ENCODE results near the gene RIPOR3. TPM values are rescaled to one million over a fixed set of nuclear protein-coding genes. Genes with fewer than 3 reads are reported as not detected.
"Not testable (repeated sequence)": the region's sequence is repeated elsewhere in the genome, so short reads cannot be mapped to it uniquely, and the experiment has no call there.

RIPOR3 gene
- total RNA-seq, 2 donors from 2014 or later = 0.46 to 1.4 TPM

DNA sequence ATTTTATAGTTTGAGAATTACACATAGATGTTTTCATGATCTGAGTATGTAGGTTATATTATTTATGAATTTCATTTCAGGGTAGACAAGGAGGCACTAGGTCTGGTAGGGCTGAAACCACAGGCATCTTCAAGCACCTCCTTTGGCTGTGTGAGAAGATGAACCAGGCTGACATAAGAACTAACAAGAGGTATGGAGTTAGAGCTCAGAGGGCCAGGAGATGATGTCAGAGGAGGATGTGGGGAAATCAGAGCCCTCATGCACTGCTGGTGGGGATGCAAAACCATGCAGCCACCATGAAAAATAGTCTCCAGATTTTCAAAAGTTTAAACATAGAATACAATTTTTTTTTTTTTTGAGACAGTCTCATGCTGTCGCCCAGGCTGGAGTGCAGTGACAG is 13.6 kb upstream of the RIPOR3 start:
- H3K9me3 ChIP-seq (ENCODE audit: control insufficient read depth, low read length) = no peaks in the 10 kb centered on the region
- TF ChIP-seq, protein P1, sequence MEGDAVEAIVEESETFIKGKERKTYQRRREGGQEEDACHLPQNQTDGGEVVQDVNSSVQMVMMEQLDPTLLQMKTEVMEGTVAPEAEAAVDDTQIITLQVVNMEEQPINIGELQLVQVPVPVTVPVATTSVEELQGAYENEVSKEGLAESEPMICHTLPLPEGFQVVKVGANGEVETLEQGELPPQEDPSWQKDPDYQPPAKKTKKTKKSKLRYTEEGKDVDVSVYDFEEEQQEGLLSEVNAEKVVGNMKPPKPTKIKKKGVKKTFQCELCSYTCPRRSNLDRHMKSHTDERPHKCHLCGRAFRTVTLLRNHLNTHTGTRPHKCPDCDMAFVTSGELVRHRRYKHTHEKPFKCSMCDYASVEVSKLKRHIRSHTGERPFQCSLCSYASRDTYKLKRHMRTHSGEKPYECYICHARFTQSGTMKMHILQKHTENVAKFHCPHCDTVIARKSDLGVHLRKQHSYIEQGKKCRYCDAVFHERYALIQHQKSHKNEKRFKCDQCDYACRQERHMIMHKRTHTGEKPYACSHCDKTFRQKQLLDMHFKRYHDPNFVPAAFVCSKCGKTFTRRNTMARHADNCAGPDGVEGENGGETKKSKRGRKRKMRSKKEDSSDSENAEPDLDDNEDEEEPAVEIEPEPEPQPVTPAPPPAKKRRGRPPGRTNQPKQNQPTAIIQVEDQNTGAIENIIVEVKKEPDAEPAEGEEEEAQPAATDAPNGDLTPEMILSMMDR (conservative IDR thresholded peaks at IDR 0.05) = no peak
- Mint-ChIP-seq H3K27ac (no peak overlapping the region), H3K36me3 (ENCODE audit: low read depth) (no peaks in the 10 kb centered on the region), H3K27me3 (ENCODE audit: insufficient read depth) (no peaks in the 10 kb centered on the region), H3K4me3 (no peak overlapping the region), H3K4me1 (peaks cover 21% of the 10 kb centered on the region), H3K9me3 (no peaks in the 10 kb centered on the region)
- no peak overlapping the region for H3K27ac ChIP-seq (ENCODE audit: low read depth, low read length)
- no peak overlapping the region for H3K4me3 ChIP-seq (ENCODE audit: low read length)
- peaks cover 7% of the 10 kb centered on the region for H3K4me1 ChIP-seq (ENCODE audit: control insufficient read depth, insufficient read depth, low read length)
- H3K9ac ChIP-seq (ENCODE audit: extremely low read depth, low read length, poor library complexity, severe bottlenecking) = no peak overlapping the region
- 81 to 100% methylated on average over 1 of the region's 1 CpG for WGBS, 2 experiments (ENCODE audit: insufficient coverage in 1 of 2, insufficient read length in 1 of 2)
- no peaks in the 10 kb centered on the region for H3K27me3 ChIP-seq (ENCODE audit: control insufficient read depth, insufficient read depth, low read length, poor library complexity, severe bottlenecking)
- H3K36me3 ChIP-seq (ENCODE audit: control insufficient read depth, insufficient read depth, low read length) = no peaks in the 10 kb centered on the region
- no peak for DNase-seq

DNA sequence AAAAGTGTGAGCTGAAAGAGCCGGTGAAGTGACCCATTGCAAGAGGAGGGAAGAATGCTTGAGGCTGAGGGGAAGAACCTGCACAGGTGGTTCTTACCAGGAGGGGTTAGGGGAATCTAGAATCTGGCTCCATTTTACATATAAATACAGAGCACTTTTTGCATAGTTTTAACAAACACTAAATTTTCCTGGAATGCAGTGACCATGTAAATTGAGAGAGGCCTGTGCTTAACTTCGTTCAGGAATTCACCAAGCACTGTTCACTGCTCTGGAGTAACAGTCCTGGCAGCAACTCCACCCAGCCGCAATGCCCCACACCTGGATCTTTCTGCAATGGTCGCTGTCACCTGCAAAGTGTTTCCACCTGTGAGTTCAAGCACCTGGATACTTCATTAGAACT is 13.2 kb upstream of the RIPOR3 start:
- no peak for DNase-seq
- H3K4me1 Mint-ChIP-seq = peaks cover 25% of the 10 kb centered on the region
- no peaks in the 10 kb centered on the region for H3K36me3 Mint-ChIP-seq (ENCODE audit: low read depth)

DNA sequence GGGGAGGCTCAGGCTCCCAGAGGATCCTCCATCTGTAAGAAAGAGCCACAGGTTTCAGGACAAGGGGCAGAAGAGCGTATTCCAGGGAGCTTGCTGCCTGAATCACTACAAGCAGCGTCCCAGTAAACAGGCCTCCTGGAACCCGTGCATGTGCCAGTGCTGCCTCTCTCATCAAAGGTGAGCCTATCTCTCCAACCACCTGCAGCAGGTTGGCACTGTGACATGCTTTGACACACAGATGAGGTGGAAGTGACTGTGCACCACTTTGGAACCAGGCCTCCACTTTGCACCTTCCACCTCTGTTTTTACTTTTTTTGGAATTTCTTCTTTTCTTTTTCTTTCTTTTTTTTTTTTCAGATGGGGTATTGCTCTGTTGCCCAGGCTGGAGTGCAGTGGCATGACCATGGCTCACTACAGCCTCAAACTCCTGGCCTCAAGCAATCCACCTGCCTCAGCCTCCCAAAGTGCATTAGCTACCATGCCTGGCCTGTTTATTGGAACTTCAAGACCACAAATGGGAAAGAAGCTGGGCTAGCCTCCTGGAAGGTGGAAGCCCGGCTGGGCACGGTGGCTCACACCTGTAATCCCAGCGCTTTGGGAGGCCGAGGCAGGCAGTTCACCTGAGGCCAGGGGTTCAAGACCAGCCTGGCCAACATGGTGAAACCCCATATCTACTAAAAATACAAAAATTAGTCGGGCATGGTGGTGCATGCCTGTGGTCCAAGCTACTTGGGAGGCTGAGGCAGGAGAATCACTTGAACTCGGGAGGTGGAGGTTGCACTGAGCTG is 12.5 kb upstream of the RIPOR3 start:
- H3K27me3 Mint-ChIP-seq (ENCODE audit: insufficient read depth); H3K4me3 Mint-ChIP-seq; H3K36me3 Mint-ChIP-seq (ENCODE audit: low read depth); H3K9me3 Mint-ChIP-seq; DNase-seq; H3K9me3 ChIP-seq (ENCODE audit: control insufficient read depth, low read length); H3K27ac ChIP-seq (ENCODE audit: low read depth, low read length); H3K27ac Mint-ChIP-seq; H3K4me3 ChIP-seq (ENCODE audit: low read length); H3K4me1 ChIP-seq (ENCODE audit: control insufficient read depth, insufficient read depth, low read length); H3K27me3 ChIP-seq (ENCODE audit: control insufficient read depth, insufficient read depth, low read length, poor library complexity, severe bottlenecking); H3K9ac ChIP-seq (ENCODE audit: extremely low read depth, low read length, poor library complexity, severe bottlenecking); H3K36me3 ChIP-seq (ENCODE audit: control insufficient read depth, insufficient read depth, low read length): not testable (repeated sequence)
- peaks cover 27% of the 10 kb centered on the region for H3K4me1 Mint-ChIP-seq
- WGBS, 2 experiments (ENCODE audit: insufficient coverage in 1 of 2, insufficient read length in 1 of 2) = 88 to 90% methylated on average over 9 of the region's 9 CpGs

More for the DNA sequence above, 13.2 kb upstream of the RIPOR3 start:
- TF ChIP-seq, protein P1 (conservative IDR thresholded peaks at IDR 0.05) = no peak
- Histone ChIP-seq H3K4me3 (ENCODE audit: low read length) (no peak overlapping the region), H3K27me3 (ENCODE audit: control insufficient read depth, insufficient read depth, low read length, poor library complexity, severe bottlenecking) (no peaks in the 10 kb centered on the region), H3K4me1 (ENCODE audit: control insufficient read depth, insufficient read depth, low read length) (peaks cover 7% of the 10 kb centered on the region), H3K9me3 (ENCODE audit: control insufficient read depth, low read length) (no peaks in the 10 kb centered on the region), H3K27ac (ENCODE audit: low read depth, low read length) (no peak overlapping the region), H3K9ac (ENCODE audit: extremely low read depth, low read length, poor library complexity, severe bottlenecking) (no peak overlapping the region), H3K36me3 (ENCODE audit: control insufficient read depth, insufficient read depth, low read length) (no peaks in the 10 kb centered on the region)
- Mint-ChIP-seq H3K4me3 (no peak overlapping the region), H3K9me3 (no peaks in the 10 kb centered on the region), H3K27me3 (ENCODE audit: insufficient read depth) (no peaks in the 10 kb centered on the region), H3K27ac (no peak overlapping the region)
- WGBS, 2 experiments (ENCODE audit: insufficient coverage in 1 of 2, insufficient read length in 1 of 2) = 61 to 80% methylated on average over 3 to 4 of the region's 4 CpGs
